K562 (cell line): ENCODE data around the gene NUTM1. TPM values are rescaled to one million over a fixed set of nuclear protein-coding genes. Genes with fewer than 3 reads are reported as not detected.

Experiments
- ATAC-seq: fragments of 200-7000 bp; cut with Tn5 transposase; 3 replicates; pipeline ENCODE4 v1.9.1; 2020; ENCODE audit warnings: moderate library complexity
- BruUV-seq: library from RNA; stranded (reverse); fragments of 400-500 nt; replicated peaks from 2 replicates; lab custom pipeline; 2021; lab: Mats Ljungman, UMichigan
- CTCF ChIA-PET: fragments of 300-600 bp; formaldehyde crosslinking; extraction: SDS; loops from one replicate; lab custom pipeline; 2021; ENCODE audit warnings: low intra/inter-chr PET ratio; lab: Yijun Ruan, JAX
- POLR2A ChIA-PET: fragments of 300-600, 350-650 bp; sonication (Branson Sonifier 250); formaldehyde crosslinking; extraction: SDS; loops from one replicate; lab custom pipeline; 2021; ENCODE audit warnings: antibody characterized with exemption, inconsistent platforms; lab: Yijun Ruan, JAX
- DNase-seq, 4 experiments: peaks; one replicate each; pipeline versions ENCODE4 v3.0.0 to v3.0.0-alpha.2; 2011 to 2018; ENCODE audit warnings: low spot score in 3 of 4, mixed read lengths in 3 of 4; ENCODE audit errors: extremely low read depth in 1 of 4
- FAIRE-seq: peaks from 2 replicates; lab custom pipeline; 2011; peaks lifted over from hg19 to GRCh38; lab: Jason Lieb, UNC
- H2AFZ ChIP-seq: 2 replicates; pipeline ENCODE4 v1.6.0; 2011; ENCODE audit warnings: low read depth, low read length, control low read depth, inconsistent platforms
- H3K27ac ChIP-seq: fragments of 200-600 bp; 3 replicates; pipeline ENCODE4 v1.8.0; 2011; ENCODE audit warnings: low read depth, mild to moderate bottlenecking, control low read depth, inconsistent platforms, low read length, moderate library complexity, mixed read lengths; ENCODE audit errors: extremely low read depth
- H3K27me3 ChIP-seq, 2 experiments: fragments of 300-600 bp in 1 of 2; 2 replicates in 1 of 2; 3 replicates in 1 of 2; pipeline versions ENCODE4 v1.6.0 to v1.8.0; 2011; ENCODE audit warnings: inconsistent platforms in 2 of 2, low read length in 2 of 2, mild to moderate bottlenecking in 1 of 2, mixed read lengths in 1 of 2, moderate library complexity in 1 of 2; ENCODE audit not compliant: control insufficient read depth in 2 of 2, insufficient read depth in 2 of 2
- H3K36me3 ChIP-seq: fragments of 300-600 bp; 3 replicates; pipeline ENCODE4 v1.8.0; 2011; ENCODE audit warnings: mild to moderate bottlenecking, low read length, inconsistent platforms; ENCODE audit not compliant: control insufficient read depth, insufficient read depth
- H3K4me1 ChIP-seq, 2 experiments: fragments of 200-600 bp in 1 of 2; replicated peaks in 1 of 2; 2 replicates in 1 of 2; 3 replicates in 1 of 2; pipeline versions ENCODE4 v1.5.1 to v1.8.0; 2011; ENCODE audit warnings: inconsistent platforms in 2 of 2, low read length in 2 of 2, mild to moderate bottlenecking in 1 of 2, mixed read lengths in 1 of 2, moderate library complexity in 1 of 2; ENCODE audit not compliant: control insufficient read depth in 2 of 2, insufficient read depth in 2 of 2
- H3K4me2 ChIP-seq: 2 replicates; pipeline ENCODE4 v1.6.1; 2011; ENCODE audit warnings: low read length, control low read depth, inconsistent platforms, mixed read lengths; ENCODE audit not compliant: insufficient read depth
- H3K4me3 ChIP-seq: fragments of 200-600 bp; sonication (generic), shearing (Covaris generic); 2 replicates; pipeline ENCODE4 v1.5.1; 2016; ENCODE audit warnings: control low read depth, inconsistent platforms
- H3K79me2 ChIP-seq: fragments of 200-600 bp; 3 replicates; pipeline ENCODE4 v1.8.0; 2011; ENCODE audit warnings: low read length, inconsistent platforms; ENCODE audit not compliant: control insufficient read depth, insufficient read depth
- H3K9ac ChIP-seq, 2 experiments: 2 replicates each; pipeline versions ENCODE4 v1.6.0 to v1.6.1; 2011; ENCODE audit warnings: low read depth in 2 of 2, low read length in 2 of 2, control low read depth in 1 of 2, inconsistent platforms in 1 of 2, mild to moderate bottlenecking in 1 of 2, mixed read lengths in 1 of 2; ENCODE audit not compliant: insufficient read depth in 1 of 2
- H3K9me1 ChIP-seq: one replicate; pipeline ENCODE4 v1.6.0; 2011; ENCODE audit warnings: inconsistent platforms, mild to moderate bottlenecking, low read length, moderate library complexity; ENCODE audit not compliant: control insufficient read depth, insufficient read depth
- H3K9me3 ChIP-seq: replicated peaks from 2 replicates; pipeline ENCODE4 v1.5.1; 2011; ENCODE audit warnings: low read depth, low read length, inconsistent platforms; ENCODE audit not compliant: control insufficient read depth, insufficient read depth
- H4K20me1 ChIP-seq: replicated peaks from 2 replicates; pipeline ENCODE4 v1.6.1; 2011; ENCODE audit warnings: low read length, inconsistent platforms, mixed read lengths; ENCODE audit not compliant: control insufficient read depth, insufficient read depth
- GTF2A2 ChIP-seq: IDR thresholded peaks from 2 replicates; pipeline ENCODE4 v1.6.1; 2016; ENCODE audit warnings: mild to moderate bottlenecking, missing genetic modification characterization, missing compliant biosample characterization
- MED1 ChIP-seq: sonication (generic); formaldehyde crosslinking; IDR thresholded peaks from 2 replicates; pipeline ENCODE4 v1.8.1; 2023; ENCODE audit warnings: missing genetic modification reagents, borderline replicate concordance
- POLR2AphosphoS5 ChIP-seq: IDR thresholded peaks from 2 replicates; pipeline ENCODE4 v1.6.1; 2011; ENCODE audit warnings: mild to moderate bottlenecking, low read depth, low read length, moderate library complexity; ENCODE audit not compliant: control insufficient read depth, insufficient read depth
- THRAP3 ChIP-seq: fragments of 450-650 bp; IDR thresholded peaks from 2 replicates; pipeline ENCODE4 v1.6.1; 2016; ENCODE audit warnings: mild to moderate bottlenecking, inconsistent platforms, borderline replicate concordance
- WGBS: fragments of 100-300 bp; shearing (Covaris generic); methylation state at CpG from one replicate; pipeline ENCODE4 v1.1.6; 2016; ENCODE audit warnings: low coverage, mixed read lengths; ENCODE audit not compliant: insufficient coverage; ENCODE audit errors: missing lambda C conversion rate; 5-methylcytosine and 5-hydroxymethylcytosine counted together
- in situ Hi-C: fragments of 300-500 bp; cut with MboI; formaldehyde crosslinking; loops from 4 replicates; pipeline ENCODE4 v1.15.0; 2018; ENCODE audit warnings: inconsistent platforms, mixed read lengths
- intact Hi-C: fragments of 100-400 bp; cut with micrococcal nuclease; formaldehyde crosslinking; loops from 2 replicates; pipeline ENCODE4 v1.14.2; 2022
- polyA plus RNA-seq, 8 experiments: library from polyadenylated mRNA; depleted of rRNA in 4 of 8; stranded (reverse) in 5 of 8; unstranded in 3 of 8; fragments of >200 nt; fragmentation: Nextera tagmentation in 2 of 8; fragmentation: Illumina TruSeq in 1 of 8; extraction: Ambion mirVana in 2 of 8; extraction: Trizol in 1 of 8; gene quantifications; 2 replicates each; pipeline versions ENCODE4 v1.2.1 to v1.2.3, GENCODE V29; 2011 to 2014; ENCODE audit warnings: inconsistent platforms in 1 of 8, missing spikeins in 1 of 8
- total RNA-seq, 7 experiments: library from RNA; depleted of rRNA in 6 of 7; stranded (reverse); fragments of >200 nt in 6 of 7; fragmentation: Illumina TruSeq in 2 of 7; extraction: Trizol in 2 of 7; gene quantifications; 2 replicates each; pipeline versions ENCODE4 v1.2.1 to v1.2.3, GENCODE V29; 2011 to 2021; ENCODE audit warnings: low replicate concordance in 1 of 7
- TF ChIP-seq, protein P1 (sequence below), 2 experiments: fragments of 250-450 bp in 1 of 2; fragments of 450-650 bp in 1 of 2; sonication (Bioruptor Pico) in 1 of 2; IDR thresholded peaks; 2 replicates each; pipeline versions ENCODE4 v1.6.1 to v1.8.0; 2016 to 2021; ENCODE audit warnings: mild to moderate bottlenecking in 2 of 2, moderate library complexity in 2 of 2, missing compliant biosample characterization in 1 of 2, missing genetic modification characterization in 1 of 2

Gene NUTM1
- total and polyA plus RNA-seq, 9 of the 15 experiments (the other 6 are each of a cell fraction or from before 2014, with no cell fraction given), result 0.01 to 0.05 (median 0.04) TPM; not detected in 4

DNA sequence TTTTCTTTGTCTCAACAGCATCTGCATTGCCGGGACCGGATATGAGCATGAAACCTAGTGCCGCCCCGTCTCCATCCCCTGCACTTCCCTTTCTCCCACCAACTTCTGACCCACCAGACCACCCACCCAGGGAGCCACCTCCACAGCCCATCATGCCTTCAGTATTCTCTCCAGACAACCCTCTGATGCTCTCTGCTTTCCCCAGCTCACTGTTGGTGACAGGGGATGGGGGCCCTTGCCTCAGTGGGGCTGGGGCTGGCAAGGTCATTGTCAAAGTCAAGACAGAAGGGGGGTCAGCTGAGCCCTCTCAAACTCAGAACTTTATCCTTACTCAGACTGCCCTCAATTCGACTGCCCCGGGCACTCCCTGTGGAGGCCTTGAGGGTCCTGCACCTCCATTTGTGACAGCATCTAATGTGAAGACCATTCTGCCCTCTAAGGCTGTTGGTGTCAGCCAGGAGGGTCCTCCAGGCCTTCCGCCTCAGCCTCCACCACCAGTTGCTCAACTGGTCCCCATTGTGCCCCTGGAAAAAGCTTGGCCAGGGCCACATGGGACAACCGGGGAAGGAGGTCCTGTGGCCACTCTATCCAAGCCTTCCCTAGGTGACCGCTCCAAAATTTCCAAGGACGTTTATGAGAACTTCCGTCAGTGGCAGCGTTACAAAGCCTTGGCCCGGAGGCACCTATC is 5.0 kb downstream of the NUTM1 start:
- CTCF ChIA-PET, result no interaction called here
- FAIRE-seq, result no peak
- in situ Hi-C loops, result no loop called here

More for the DNA sequence above, 5.0 kb downstream of the NUTM1 start:
- Histone ChIP-seq H3K36me3 (no peaks in the 10 kb centered on the region), H3K9ac (0 out of 4 replicates have a peak overlapping the region, but pooled peaks of 1 of the 2 experiments have one; percentile 27), H3K4me3 (no peak overlapping the region), H3K27me3 (peaks cover 12 to 18% of the 10 kb centered on the region in 2 experiments), H3K4me2 (no peak overlapping the region), H4K20me1 (no peaks in the 10 kb centered on the region), H3K79me2 (peaks cover 1% of the 10 kb centered on the region; the same call in 1 of the 3 replicates), H2AFZ (no peak overlapping the region), H3K27ac (no peak overlapping the region), H3K9me1 (no peaks in the 10 kb centered on the region), H3K9me3 (peaks cover 4% of the 10 kb centered on the region), H3K4me1 (no peaks in the 10 kb centered on the region; a peak in 1 of 5 replicates)
- WGBS, result 18% methylated on average over 10 of the region's 13 CpGs
- no TSS peak for BruUV-seq
- ATAC-seq, result no peak
- no peak for TF ChIP-seq POLR2AphosphoS5
- TF ChIP-seq, protein P1, sequence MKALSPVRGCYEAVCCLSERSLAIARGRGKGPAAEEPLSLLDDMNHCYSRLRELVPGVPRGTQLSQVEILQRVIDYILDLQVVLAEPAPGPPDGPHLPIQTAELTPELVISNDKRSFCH (CRISPR knock-in tag; IDR thresholded peaks at IDR 0.05), result no peak
- TF ChIP-seq, protein P1 (tag; IDR thresholded peaks at IDR 0.05), result no peak
- TF ChIP-seq THRAP3, result no peak
- no peak for TF ChIP-seq MED1 (CRISPR knock-in tag)
- TF ChIP-seq GTF2A2 (tag), result no peak
- POLR2A ChIA-PET, result interaction anchor here (0.6 to 1.7 kb wide), 2 partner anchors 12 to 19 kb away, joined by 3 to 4 read pairs; no protein-coding TSS in a partner anchor
- intact Hi-C loops, result no loop called here
- DNase-seq, result no peak
